GM23338 (cell line): ENCODE measurements around the gene LETMD1. TPM values are rescaled to one million over a fixed set of nuclear protein-coding genes. Genes with fewer than 3 reads are reported as not detected.

Experiments used
- ATAC-seq: fragments of 200-7000 bp; cut with Tn5 transposase; 3 replicates; pipeline ENCODE4 v1.9.1; 2020
- DNase-seq: peaks from one replicate; pipeline ENCODE4 v3.0.0-alpha.2; 2015; ENCODE audit warnings: low spot score
- H2AFZ ChIP-seq: fragments of 200-600 bp; sonication (generic); 2 replicates; pipeline ENCODE4 v1.8.0; 2016; ENCODE audit warnings: antibody characterized with exemption, mild to moderate bottlenecking, moderate library complexity
- H3F3A ChIP-seq: fragments of 200-600 bp; sonication (generic); replicated peaks from 2 replicates; pipeline ENCODE4 v1.8.0; 2017; ENCODE audit warnings: antibody characterized with exemption, mixed run types, low read depth
- H3K27ac ChIP-seq: fragments of 200-600 bp; sonication (generic); 2 replicates; pipeline ENCODE4 v1.6.1; 2016; ENCODE audit warnings: low read depth
- H3K27me3 ChIP-seq: fragments of 200-600 bp; sonication (generic); 2 replicates; pipeline ENCODE4 v1.8.0; 2016; ENCODE audit warnings: mild to moderate bottlenecking, mixed run types, moderate library complexity; ENCODE audit not compliant: insufficient read depth
- H3K36me3 ChIP-seq: fragments of 200-600 bp; sonication (generic); 2 replicates; pipeline ENCODE4 v1.8.0; 2016; ENCODE audit warnings: mild to moderate bottlenecking; ENCODE audit not compliant: insufficient read depth
- H3K4me1 ChIP-seq: fragments of 200-600 bp; sonication (generic); 2 replicates; pipeline ENCODE4 v1.8.0; 2016; ENCODE audit warnings: mild to moderate bottlenecking, moderate library complexity; ENCODE audit not compliant: insufficient read depth
- H3K4me2 ChIP-seq: fragments of 200-600 bp; sonication (generic); 2 replicates; pipeline ENCODE4 v1.7.1; 2017; ENCODE audit warnings: mixed run types
- H3K4me3 ChIP-seq: fragments of 200-600 bp; sonication (generic); 2 replicates; pipeline ENCODE4 v1.6.1; 2016; ENCODE audit warnings: mixed run types
- H3K79me2 ChIP-seq: fragments of 200-600 bp; sonication (generic); replicated peaks from 2 replicates; pipeline ENCODE4 v1.8.0; 2017; ENCODE audit warnings: mild to moderate bottlenecking; ENCODE audit not compliant: insufficient read depth
- H3K9me2 ChIP-seq: fragments of 200-600 bp; sonication (generic); 2 replicates; pipeline ENCODE4 v1.8.0; 2017; ENCODE audit not compliant: insufficient read depth
- H4K20me1 ChIP-seq: fragments of 200-600 bp; sonication (generic); replicated peaks from 2 replicates; pipeline ENCODE4 v1.8.0; 2017; ENCODE audit warnings: mild to moderate bottlenecking; ENCODE audit not compliant: insufficient read depth
- H3K27ac Mint-ChIP-seq: 2 replicates; pipeline ENCODE4 v1.8.0; 2020; ENCODE audit warnings: inconsistent platforms, mild to moderate bottlenecking, moderate library complexity, mixed read lengths
- H3K27me3 Mint-ChIP-seq: 3 replicates; pipeline ENCODE4 v1.8.0; 2022; ENCODE audit warnings: low read depth, mild to moderate bottlenecking, moderate library complexity, mixed read lengths, inconsistent platforms; ENCODE audit not compliant: insufficient read depth, poor library complexity
- H3K36me3 Mint-ChIP-seq: 3 replicates; pipeline ENCODE4 v1.8.0; 2021; ENCODE audit warnings: low read depth, mild to moderate bottlenecking, inconsistent platforms, moderate library complexity, mixed read lengths
- H3K4me1 Mint-ChIP-seq: 3 replicates; pipeline ENCODE4 v1.8.0; 2020; ENCODE audit warnings: mild to moderate bottlenecking, inconsistent platforms, mixed read lengths
- H3K4me3 Mint-ChIP-seq: 3 replicates; pipeline ENCODE4 v1.8.0; 2021; ENCODE audit warnings: moderate library complexity, mild to moderate bottlenecking, inconsistent platforms, mixed read lengths
- H3K9me3 Mint-ChIP-seq: 3 replicates; pipeline ENCODE4 v1.8.0; 2020; ENCODE audit warnings: moderate library complexity, mild to moderate bottlenecking, inconsistent platforms, mixed read lengths
- CREB1 ChIP-seq: fragments of 250-450 bp; sonication (Bioruptor Pico); IDR thresholded peaks from 2 replicates; pipeline ENCODE4 v1.5.0; 2020; ENCODE audit warnings: low read depth, mild to moderate bottlenecking, moderate library complexity
- ETS1 ChIP-seq: IDR thresholded peaks from 2 replicates; pipeline ENCODE4 v1.6.1; 2016; ENCODE audit warnings: antibody characterized with exemption
- EZH2 ChIP-seq: fragments of 200-600 bp; sonication (generic); IDR thresholded peaks from one replicate; pipeline ENCODE4 v1.8.0; 2017; ENCODE audit warnings: antibody characterized with exemption, mild to moderate bottlenecking, low read depth; ENCODE audit not compliant: unreplicated experiment
- EZH2phosphoT487 ChIP-seq: fragments of 200-600 bp; sonication (generic); IDR thresholded peaks from one replicate; pipeline ENCODE4 v1.8.1; 2018; ENCODE audit warnings: antibody characterized with exemption; ENCODE audit not compliant: unreplicated experiment
- NANOG ChIP-seq: IDR thresholded peaks from 2 replicates; pipeline ENCODE4 v1.6.1; 2016; ENCODE audit warnings: antibody characterized with exemption, borderline replicate concordance
- POLR2AphosphoS5 ChIP-seq: IDR thresholded peaks from 2 replicates; pipeline ENCODE4 v1.6.1; 2016; ENCODE audit warnings: antibody characterized with exemption, low read depth
- STAT1 ChIP-seq: IDR thresholded peaks from one replicate; pipeline ENCODE4 v1.6.1; 2016; ENCODE audit warnings: antibody characterized with exemption; ENCODE audit not compliant: unreplicated experiment
- polyA plus RNA-seq: library from polyadenylated mRNA; unstranded; fragments of >200 nt; fragmentation: Nextera tagmentation; extraction: Ambion mirVana; gene quantifications from 2 replicates; pipeline ENCODE4 v1.2.1, GENCODE V29; 2016
- total RNA-seq: library from RNA; depleted of rRNA; stranded (reverse); fragments of >200 nt; shearing (Covaris generic); gene quantifications from 2 replicates; pipeline ENCODE4 v1.2.3, GENCODE V29; 2014
- TF ChIP-seq, protein P1 (sequence below): IDR thresholded peaks from one replicate; pipeline ENCODE4 v1.6.1; 2018; ENCODE audit warnings: antibody characterized with exemption; ENCODE audit not compliant: unreplicated experiment
- TF ChIP-seq, protein P2 (sequence below): fragments of 250-450 bp; sonication (Bioruptor Pico); IDR thresholded peaks from 2 replicates; pipeline ENCODE4 v1.5.0; 2020; ENCODE audit warnings: mild to moderate bottlenecking, moderate library complexity

LETMD1 gene
- total and polyA plus RNA-seq, 2 experiments from 2014 or later: 15.7 to 29.9 TPM

GRCh38 chr12:51012570-51013236 lies 35.4 kb upstream of the LETMD1 start (continued):
- TF ChIP-seq, protein P1, sequence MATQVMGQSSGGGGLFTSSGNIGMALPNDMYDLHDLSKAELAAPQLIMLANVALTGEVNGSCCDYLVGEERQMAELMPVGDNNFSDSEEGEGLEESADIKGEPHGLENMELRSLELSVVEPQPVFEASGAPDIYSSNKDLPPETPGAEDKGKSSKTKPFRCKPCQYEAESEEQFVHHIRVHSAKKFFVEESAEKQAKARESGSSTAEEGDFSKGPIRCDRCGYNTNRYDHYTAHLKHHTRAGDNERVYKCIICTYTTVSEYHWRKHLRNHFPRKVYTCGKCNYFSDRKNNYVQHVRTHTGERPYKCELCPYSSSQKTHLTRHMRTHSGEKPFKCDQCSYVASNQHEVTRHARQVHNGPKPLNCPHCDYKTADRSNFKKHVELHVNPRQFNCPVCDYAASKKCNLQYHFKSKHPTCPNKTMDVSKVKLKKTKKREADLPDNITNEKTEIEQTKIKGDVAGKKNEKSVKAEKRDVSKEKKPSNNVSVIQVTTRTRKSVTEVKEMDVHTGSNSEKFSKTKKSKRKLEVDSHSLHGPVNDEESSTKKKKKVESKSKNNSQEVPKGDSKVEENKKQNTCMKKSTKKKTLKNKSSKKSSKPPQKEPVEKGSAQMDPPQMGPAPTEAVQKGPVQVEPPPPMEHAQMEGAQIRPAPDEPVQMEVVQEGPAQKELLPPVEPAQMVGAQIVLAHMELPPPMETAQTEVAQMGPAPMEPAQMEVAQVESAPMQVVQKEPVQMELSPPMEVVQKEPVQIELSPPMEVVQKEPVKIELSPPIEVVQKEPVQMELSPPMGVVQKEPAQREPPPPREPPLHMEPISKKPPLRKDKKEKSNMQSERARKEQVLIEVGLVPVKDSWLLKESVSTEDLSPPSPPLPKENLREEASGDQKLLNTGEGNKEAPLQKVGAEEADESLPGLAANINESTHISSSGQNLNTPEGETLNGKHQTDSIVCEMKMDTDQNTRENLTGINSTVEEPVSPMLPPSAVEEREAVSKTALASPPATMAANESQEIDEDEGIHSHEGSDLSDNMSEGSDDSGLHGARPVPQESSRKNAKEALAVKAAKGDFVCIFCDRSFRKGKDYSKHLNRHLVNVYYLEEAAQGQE: no peak

DNA sequence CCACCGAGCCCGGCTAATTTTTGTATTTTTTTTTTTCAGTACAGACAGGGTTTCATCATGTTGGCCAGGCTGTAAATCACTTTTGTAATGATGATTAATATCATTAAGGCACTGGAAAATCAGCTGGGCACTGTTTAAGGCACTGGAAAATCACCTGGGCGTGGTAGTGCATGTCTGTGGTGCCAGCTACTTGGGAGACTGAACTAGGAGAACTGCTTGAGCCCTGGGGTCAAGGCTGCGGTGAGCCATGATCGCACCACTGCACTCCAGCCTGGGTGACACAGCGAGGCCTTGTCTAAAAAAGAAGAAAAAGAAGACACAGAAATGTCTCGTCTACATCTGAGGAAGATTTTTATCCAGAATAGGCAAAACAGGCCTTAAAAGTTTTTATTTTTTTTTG lies 34.7 kb upstream of the LETMD1 start:
- no peaks in the 10 kb centered on the region for H3K27me3 ChIP-seq
- H3K9me2 ChIP-seq: no peaks in the 10 kb centered on the region
- no peaks in the 10 kb centered on the region for H3K9me3 Mint-ChIP-seq
- H3K4me3 Mint-ChIP-seq: no peak overlapping the region
- peaks cover 9% of the 10 kb centered on the region for H3K27me3 Mint-ChIP-seq
- H3K79me2 ChIP-seq: peaks cover 94% of the 10 kb centered on the region
- H3K4me3 ChIP-seq: no peak overlapping the region
- H3K4me1 Mint-ChIP-seq: peaks cover 15% of the 10 kb centered on the region; the same call in 2 of the 3 replicates
- no peak overlapping the region for H3K27ac Mint-ChIP-seq
- H3K4me2 ChIP-seq: no peak overlapping the region
- no peaks in the 10 kb centered on the region for H3F3A ChIP-seq
- no peak for DNase-seq
- H3K4me1 ChIP-seq: peaks cover 10% of the 10 kb centered on the region
- ATAC-seq: no peak
- peak overlapping the region; percentile 42; the same call in 1 of the 2 replicates for H3K27ac ChIP-seq
- H3K36me3 Mint-ChIP-seq: peaks cover 4% of the 10 kb centered on the region; the same call in 1 of the 3 replicates
- H3K36me3 ChIP-seq: no peaks in the 10 kb centered on the region
- H2AFZ ChIP-seq: no peak overlapping the region
- H4K20me1 ChIP-seq: peaks cover 3% of the 10 kb centered on the region
- TF ChIP-seq EZH2 (no peak), POLR2AphosphoS5 (no peak), STAT1 (no peak), CREB1 (no peak), NANOG (no peak), EZH2phosphoT487 (no peak), ETS1 (no peak)
- TF ChIP-seq, protein P1: no peak
- TF ChIP-seq, protein P2, sequence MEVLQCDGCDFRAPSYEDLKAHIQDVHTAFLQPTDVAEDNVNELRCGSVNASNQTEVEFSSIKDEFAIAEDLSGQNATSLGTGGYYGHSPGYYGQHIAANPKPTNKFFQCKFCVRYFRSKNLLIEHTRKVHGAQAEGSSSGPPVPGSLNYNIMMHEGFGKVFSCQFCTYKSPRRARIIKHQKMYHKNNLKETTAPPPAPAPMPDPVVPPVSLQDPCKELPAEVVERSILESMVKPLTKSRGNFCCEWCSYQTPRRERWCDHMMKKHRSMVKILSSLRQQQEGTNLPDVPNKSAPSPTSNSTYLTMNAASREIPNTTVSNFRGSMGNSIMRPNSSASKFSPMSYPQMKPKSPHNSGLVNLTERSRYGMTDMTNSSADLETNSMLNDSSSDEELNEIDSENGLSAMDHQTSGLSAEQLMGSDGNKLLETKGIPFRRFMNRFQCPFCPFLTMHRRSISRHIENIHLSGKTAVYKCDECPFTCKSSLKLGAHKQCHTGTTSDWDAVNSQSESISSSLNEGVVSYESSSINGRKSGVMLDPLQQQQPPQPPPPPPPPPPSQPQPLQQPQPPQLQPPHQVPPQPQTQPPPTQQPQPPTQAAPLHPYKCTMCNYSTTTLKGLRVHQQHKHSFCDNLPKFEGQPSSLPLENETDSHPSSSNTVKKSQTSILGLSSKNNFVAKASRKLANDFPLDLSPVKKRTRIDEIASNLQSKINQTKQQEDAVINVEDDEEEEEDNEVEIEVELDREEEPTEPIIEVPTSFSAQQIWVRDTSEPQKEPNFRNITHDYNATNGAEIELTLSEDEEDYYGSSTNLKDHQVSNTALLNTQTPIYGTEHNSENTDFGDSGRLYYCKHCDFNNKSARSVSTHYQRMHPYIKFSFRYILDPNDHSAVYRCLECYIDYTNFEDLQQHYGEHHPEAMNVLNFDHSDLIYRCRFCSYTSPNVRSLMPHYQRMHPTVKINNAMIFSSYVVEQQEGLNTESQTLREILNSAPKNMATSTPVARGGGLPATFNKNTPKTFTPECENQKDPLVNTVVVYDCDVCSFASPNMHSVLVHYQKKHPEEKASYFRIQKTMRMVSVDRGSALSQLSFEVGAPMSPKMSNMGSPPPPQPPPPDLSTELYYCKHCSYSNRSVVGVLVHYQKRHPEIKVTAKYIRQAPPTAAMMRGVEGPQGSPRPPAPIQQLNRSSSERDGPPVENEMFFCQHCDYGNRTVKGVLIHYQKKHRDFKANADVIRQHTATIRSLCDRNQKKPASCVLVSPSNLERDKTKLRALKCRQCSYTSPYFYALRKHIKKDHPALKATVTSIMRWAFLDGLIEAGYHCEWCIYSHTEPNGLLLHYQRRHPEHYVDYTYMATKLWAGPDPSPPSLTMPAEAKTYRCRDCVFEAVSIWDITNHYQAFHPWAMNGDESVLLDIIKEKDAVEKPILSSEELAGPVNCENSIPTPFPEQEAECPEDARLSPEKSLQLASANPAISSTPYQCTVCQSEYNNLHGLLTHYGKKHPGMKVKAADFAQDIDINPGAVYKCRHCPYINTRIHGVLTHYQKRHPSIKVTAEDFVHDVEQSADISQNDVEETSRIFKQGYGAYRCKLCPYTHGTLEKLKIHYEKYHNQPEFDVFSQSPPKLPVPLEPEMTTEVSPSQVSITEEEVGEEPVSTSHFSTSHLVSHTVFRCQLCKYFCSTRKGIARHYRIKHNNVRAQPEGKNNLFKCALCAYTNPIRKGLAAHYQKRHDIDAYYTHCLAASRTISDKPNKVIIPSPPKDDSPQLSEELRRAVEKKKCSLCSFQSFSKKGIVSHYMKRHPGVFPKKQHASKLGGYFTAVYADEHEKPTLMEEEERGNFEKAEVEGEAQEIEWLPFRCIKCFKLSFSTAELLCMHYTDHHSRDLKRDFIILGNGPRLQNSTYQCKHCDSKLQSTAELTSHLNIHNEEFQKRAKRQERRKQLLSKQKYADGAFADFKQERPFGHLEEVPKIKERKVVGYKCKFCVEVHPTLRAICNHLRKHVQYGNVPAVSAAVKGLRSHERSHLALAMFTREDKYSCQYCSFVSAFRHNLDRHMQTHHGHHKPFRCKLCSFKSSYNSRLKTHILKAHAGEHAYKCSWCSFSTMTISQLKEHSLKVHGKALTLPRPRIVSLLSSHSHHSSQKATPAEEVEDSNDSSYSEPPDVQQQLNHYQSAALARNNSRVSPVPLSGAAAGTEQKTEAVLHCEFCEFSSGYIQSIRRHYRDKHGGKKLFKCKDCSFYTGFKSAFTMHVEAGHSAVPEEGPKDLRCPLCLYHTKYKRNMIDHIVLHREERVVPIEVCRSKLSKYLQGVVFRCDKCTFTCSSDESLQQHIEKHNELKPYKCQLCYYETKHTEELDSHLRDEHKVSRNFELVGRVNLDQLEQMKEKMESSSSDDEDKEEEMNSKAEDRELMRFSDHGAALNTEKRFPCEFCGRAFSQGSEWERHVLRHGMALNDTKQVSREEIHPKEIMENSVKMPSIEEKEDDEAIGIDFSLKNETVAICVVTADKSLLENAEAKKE (CRISPR knock-in tag): no peak
